ENCODE data around the gene STK36.

STK36 gene

GRCh38 chr2:218744615-218745014, 72.7 kb downstream of the STK36 start:
- no peak overlapping the region for H3K4me3 ChIP-seq (replicated peaks in 1 of 2; ENCODE audit: low read depth in 2 of 2, low read length in 2 of 2)
- peak in 1 of 2 donors; percentile 24 for DNase-seq (ENCODE audit: low read depth in 2 of 2)
- TF ChIP-seq CTCF (IDR thresholded peaks at IDR 0.05; ENCODE audit: low read depth, low read length): no peak

GRCh38 chr2:218745160-218745558, 73.3 kb downstream of the STK36 start:
- DNase-seq (ENCODE audit: low read depth in 2 of 2): peak; percentile 10 to 37
- no peak overlapping the region for H3K4me3 ChIP-seq (replicated peaks in 1 of 2; ENCODE audit: low read depth in 2 of 2, low read length in 2 of 2)
- no peak for TF ChIP-seq CTCF (IDR thresholded peaks at IDR 0.05; ENCODE audit: low read depth, low read length)

GRCh38 chr2:218745559-218746469, 73.9 kb downstream of the STK36 start:
- H3K4me3 ChIP-seq (replicated peaks in 1 of 2; ENCODE audit: low read depth in 2 of 2, low read length in 2 of 2): no peak overlapping the region
- peak; percentile 61 to 93 for DNase-seq (ENCODE audit: low read depth in 2 of 2)
- no peak for TF ChIP-seq CTCF (IDR thresholded peaks at IDR 0.05; ENCODE audit: low read depth, low read length)

GRCh38 chr2:218746470-218746795, 74.5 kb downstream of the STK36 start:
- no peak for TF ChIP-seq CTCF (IDR thresholded peaks at IDR 0.05; ENCODE audit: low read depth, low read length)
- DNase-seq (ENCODE audit: low read depth in 2 of 2): peak in 1 of 2 donors; percentile 23
- H3K4me3 ChIP-seq (replicated peaks in 1 of 2; ENCODE audit: low read depth in 2 of 2, low read length in 2 of 2): no peak overlapping the region

GRCh38 chr2:218746960-218747359, 75.1 kb downstream of the STK36 start:
- no peak overlapping the region for H3K4me3 ChIP-seq (replicated peaks in 1 of 2; ENCODE audit: low read depth in 2 of 2, low read length in 2 of 2)
- TF ChIP-seq CTCF (IDR thresholded peaks at IDR 0.05; ENCODE audit: low read depth, low read length): no peak
- DNase-seq (ENCODE audit: low read depth in 2 of 2): no peak

- H3K4me3 ChIP-seq (replicated peaks in 1 of 2; ENCODE audit: low read depth in 2 of 2, low read length in 2 of 2): no peak overlapping the region
- no peak for TF ChIP-seq CTCF (IDR thresholded peaks at IDR 0.05; ENCODE audit: low read depth, low read length)
- no peak for DNase-seq (ENCODE audit: low read depth in 2 of 2)
Measured at GRCh38 chr2:218748741-218749441, 77.0 kb downstream of the STK36 start.
